GM04504 (cell line): ENCODE data around the gene CDC42SE1.

Experiments
- DNase-seq: peaks from one replicate; pipeline ENCODE4 v3.0.0-alpha.2; 2012; ENCODE audit warnings: low read depth

CDC42SE1 gene

DNA sequence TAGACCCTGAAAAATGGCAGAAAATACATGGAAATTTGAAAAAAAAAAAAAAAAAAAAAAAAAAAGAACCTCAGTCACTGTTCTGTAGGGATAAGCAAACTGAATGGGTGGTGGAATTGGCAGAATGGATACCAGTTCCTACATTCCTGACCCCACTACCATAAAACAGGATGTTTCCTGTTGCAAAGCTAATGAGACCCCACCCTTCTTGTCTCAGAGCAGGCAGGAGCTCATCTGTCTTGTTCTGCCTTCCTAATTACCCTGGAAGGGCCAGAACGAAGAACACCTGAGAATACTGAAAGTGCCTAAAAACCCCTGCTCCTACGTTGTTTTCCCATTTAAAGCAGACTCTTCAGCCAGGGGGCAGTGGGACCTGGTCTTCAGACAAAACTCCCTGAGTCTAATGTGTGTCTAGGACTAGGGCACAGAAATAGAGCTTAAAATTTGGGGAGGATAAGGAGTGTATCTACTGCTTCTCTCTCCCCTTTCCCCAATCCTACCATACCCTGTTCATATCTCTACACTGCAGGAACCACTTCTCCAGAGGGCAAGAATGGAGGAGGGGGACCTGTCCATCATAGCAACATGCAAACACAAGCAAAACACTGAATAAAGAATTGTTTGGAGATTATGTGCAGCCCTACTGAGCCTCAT is 7.9 kb downstream of the CDC42SE1 start:
- DNase-seq = no peak

DNA sequence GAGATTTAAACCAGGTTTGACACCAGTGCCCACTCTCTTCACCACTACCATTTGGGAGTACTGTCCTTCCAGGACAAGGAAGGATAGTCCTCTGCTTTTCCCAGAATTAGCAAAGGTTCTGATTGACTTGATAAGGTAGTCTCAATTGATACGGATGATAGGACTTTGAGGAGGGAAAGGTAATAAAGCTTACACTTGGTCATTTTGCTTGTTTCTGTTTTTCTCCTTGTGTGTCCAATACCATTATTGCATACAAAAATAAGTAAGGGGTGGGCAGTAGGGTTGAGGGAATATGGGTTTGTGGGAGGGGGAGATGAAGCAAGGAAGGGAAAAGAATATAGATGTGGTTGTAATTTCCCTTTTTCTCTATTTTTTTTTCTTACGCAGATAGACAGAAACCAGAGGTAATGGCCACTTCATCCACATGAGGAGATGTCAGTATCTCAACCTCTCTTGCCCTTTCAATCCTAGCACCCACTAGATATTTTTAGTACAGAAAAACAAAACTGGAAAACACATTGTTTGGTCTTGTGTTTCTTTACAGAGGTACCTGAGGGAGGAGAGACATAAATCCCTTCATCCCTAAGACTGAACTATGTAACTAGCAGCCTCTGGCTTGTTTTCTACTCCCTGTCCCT is 9.3 kb downstream of the CDC42SE1 start:
- DNase-seq = no peak

DNA sequence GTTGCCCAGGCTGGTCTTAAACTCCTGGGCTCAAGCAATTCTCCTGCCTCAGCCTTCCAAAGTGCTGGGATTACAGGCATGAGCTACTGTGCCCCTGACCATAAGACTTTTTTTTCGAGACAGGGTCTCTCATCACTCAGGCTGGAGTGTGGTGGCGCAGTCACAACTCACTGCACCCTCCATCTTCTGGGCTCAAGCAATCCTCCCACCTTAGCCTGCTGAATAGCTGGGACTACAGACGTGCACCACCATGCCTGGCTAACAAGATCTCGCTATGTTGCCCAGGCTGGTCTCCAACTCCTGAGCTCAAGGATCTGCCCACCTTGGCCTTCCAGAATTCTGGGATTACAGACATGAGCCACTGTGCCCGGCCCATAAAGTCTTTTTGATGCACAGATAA is 10.0 kb downstream of the CDC42SE1 start:
- DNase-seq = no peak

DNA sequence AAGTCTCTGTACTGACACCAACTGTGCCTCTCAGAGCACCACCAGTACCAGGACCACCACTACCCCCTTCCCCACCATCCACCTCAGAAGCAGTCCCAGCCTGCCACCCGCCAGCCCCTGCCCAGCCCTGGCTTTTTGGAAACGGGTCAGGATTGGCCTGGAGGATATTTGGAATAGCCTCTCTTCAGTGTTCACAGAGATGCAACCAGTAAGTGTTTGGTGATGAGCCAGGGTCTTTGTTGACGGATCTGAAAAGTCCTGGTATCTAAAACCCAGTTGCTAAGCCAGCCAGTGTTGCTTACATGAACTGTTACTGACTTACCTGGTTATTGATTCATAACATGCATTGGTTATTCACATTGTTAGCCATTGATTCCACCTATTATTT is 10.8 kb downstream of the CDC42SE1 start:
- no peak for DNase-seq

DNA sequence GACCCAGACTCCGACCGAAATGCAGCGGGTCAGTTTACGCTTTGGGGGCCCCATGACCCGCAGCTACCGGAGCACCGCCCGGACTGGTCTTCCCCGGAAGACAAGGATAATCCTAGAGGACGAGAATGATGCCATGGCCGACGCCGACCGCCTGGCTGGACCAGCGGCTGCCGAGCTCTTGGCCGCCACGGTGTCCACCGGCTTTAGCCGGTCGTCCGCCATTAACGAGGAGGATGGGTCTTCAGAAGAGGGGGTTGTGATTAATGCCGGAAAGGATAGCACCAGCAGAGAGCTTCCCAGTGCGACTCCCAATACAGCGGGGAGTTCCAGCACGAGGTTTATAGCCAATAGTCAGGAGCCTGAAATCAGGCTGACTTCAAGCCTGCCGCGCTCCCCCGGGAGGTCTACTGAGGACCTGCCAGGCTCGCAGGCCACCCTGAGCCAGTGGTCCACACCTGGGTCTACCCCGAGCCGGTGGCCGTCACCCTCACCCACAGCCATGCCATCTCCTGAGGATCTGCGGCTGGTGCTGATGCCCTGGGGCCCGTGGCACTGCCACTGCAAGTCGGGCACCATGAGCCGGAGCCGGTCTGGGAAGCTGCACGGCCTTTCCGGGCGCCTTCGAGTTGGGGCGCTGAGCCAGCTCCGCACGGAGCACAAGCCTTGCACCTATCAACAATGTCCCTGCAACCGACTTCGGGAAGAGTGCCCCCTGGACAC is 11.3 kb downstream of the CDC42SE1 start:
- peak; percentile 46 for DNase-seq

DNA sequence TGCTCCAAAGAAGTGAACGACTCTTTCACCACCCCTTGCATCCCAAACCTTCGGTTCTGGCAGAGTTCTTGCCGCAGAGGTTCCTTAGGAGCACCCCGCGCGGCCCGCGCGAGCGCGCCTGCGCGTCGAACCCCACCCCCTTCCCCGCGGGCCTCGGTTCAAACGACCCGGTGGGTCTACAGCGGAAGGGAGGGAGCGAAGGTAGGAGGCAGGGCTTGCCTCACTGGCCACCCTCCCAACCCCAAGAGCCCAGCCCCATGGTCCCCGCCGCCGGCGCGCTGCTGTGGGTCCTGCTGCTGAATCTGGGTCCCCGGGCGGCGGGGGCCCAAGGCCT is 11.9 kb downstream of the CDC42SE1 start, which contains the start of gene C1orf56:
TSS of gene C1orf56 (plus strand) at position 161 of the 334 bp plus-strand sequence. CDS start at position 258, 97 bp downstream.
- DNase-seq = no peak

DNA sequence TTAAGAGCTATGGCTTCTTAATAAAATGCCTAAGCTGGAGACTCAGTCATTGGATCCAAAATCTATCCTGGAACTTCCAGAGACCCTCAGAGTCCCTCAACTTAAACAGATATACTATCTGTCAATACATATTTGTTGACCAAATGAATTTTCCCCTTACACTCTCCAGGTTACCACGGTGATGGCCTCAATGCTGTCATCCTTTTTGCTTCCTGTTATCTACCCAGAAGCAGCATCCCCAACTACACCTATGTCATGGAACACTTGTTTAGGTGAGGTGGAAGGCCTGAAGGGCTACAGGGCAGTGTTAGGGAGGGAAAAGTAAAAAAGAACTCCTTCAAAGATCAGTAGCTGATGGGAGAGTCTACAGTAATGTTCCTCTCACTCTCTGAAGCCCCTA is 16.3 kb downstream of the CDC42SE1 start:
- DNase-seq = no peak

DNA sequence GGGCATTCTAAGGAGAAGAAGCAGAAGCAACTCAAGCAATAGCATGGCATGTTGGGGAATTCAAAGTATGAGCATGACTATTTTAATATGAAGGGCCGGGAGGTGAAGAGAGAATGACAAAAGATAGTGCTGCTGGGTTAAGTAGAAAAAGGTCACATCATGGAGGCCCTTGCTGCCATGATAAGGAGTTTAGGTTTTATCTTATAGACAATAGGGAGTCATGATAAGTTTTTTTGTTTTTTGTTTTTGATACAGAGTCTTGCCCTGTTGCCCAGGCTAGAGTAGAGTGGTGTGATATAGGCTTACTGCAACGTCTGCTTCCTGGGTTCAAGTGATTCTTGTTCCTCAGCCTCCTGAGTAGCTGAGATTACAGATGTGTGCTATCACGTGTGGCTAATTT is 19.9 kb downstream of the CDC42SE1 start:
- DNase-seq = no peak

DNA sequence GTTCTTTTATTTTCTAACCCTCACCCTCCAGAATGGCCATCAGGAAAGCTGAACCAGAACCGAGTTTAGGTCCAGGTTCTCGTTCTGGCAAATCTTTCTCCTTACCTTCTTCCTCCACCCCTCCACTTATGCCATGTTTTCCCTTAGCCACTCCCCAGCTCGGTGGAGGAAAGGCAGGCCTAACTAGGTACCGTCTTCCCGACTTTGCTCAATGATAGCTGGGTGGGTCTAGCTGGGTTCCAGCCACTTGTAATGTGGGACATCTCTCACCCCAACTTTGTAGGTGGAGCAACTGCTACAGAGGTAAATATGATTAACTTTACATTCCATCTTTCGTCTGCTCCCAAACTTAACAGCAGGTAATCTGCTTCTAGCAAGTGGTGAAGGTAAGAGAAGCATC is 22.4 kb downstream of the CDC42SE1 start:
- no peak for DNase-seq

DNA sequence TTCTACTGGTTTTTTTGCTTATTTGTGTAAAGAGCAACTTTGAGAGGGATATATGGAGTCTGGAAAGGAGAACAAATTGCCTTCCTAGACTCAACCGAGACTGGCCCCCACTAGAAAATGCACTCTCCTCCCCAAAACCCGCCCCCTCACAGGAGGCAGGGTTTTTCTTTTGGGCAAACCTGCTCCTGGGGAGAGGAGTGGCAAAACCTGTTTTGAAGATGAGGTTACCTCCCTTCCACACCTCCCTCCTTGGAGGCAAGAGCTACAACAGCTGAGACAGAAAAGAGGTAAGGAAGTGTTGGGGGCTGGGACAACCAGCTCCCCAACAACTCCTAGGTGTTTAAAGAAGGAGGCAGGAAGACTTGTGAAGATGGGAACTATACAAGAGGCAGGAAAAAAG is 23.1 kb downstream of the CDC42SE1 start, which contains the start of gene BNIPL:
TSS of gene BNIPL (plus strand) at position 231 of the 400 bp plus-strand sequence. CDS start at position 371, 140 bp downstream.
- no peak for DNase-seq

DNA sequence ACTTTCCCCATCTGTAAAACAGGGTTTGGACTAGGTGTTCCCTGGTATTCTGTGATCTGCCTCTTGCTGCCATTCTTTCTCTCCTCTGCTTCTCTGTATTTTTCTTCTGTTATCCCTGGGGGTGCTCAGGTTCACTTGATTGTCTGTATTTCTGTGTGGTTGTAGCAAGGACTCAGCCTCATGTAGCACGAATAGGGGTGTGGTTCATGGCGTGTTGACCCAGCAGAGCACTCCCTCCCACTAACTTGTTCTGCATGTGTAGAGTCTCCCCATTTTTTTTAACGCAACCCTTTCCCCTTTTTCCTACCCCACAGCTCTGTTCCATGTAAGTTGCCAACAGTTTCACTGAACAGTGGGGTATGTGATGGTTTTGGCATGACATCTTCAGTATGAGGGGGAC is 24.3 kb downstream of the CDC42SE1 start:
- DNase-seq = no peak

DNA sequence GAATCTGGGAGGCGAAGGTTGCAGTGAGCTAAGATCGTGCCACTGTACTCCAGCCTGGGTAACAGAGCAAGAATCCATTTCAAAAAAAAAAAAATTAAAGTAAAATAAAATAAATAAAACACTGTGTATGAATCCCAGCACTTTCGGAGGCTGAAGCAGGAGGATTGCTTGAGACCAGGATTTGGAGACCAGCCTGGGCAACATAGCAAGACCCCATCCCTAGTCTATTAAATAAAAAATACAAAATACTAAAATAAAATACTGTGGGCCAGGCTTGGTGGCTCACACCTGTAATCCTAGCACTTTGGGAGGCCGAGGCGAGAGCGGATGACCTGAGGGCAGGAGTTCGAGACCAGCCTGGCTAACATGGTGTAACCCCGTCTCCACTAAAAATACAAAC is 27.3 kb downstream of the CDC42SE1 start:
- DNase-seq = no peak

DNA sequence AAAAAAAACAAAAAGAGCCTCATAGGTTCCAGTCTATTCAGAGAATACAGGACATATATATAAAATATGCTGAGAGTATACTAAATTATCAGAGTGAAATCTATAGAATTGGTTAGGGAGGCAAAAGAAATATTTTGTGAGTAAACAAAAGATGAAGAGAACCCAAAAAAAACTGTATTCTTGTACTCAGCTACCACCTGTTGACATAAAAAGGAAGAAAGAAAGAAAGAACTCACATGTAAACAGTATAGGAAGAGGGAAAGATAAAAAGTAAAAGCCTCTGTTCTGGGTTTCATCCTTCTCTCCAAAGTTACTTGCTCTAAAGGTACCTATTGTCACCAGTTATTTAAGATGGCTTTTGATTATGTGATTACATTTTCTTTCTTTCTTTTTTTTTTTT is 33.0 kb downstream of the CDC42SE1 start:
- no peak for DNase-seq

DNA sequence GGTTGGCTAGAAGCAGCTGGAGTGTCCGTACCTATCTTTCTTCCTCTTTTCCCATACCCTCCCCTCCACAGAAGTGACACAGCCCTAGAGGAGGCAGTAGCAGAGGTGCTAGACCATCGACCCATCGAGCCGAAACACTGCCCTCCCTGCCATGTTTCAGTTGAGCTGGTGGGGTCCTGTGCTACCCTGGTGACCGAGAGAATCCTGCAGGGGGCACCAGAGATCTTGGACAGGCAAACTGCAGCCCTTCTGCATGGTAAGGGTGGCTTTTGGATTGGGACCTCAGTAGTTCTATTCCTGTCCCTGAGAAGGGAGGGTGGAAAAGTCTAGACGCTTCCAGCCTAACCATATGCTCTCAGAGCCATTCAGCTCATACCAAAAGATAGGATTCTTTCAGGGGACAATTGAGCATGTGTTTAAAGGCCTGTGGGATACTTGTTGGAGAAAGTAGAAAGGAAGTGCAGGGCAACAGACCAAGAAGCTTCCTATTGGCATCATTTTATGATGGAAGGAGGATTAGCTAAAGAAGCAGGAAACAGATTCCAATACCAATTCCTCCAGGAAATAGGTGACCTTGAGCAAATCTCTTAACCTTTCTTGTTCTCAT is 34.8 kb downstream of the CDC42SE1 start:
- peak; percentile 38 for DNase-seq

DNA sequence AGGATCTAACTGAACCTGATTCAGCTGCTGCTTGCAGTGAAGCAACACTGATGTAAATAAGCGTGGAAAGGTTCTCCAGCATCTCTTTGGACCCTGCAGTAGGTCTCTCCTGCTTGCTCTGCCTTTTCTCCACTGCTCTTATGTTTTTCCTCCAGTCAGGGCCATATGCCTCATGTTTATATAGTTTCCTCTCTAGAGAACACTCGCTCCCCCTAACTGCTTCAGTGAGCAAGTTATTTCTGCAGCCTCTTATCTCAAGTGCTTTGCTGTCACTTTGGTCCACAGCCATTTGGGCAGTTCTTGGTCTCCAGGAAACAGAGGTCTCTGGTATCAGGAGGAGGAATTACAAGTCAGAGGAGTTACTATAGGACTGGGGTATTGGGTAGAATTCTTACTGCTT is 45.9 kb downstream of the CDC42SE1 start:
- no peak for DNase-seq

DNA sequence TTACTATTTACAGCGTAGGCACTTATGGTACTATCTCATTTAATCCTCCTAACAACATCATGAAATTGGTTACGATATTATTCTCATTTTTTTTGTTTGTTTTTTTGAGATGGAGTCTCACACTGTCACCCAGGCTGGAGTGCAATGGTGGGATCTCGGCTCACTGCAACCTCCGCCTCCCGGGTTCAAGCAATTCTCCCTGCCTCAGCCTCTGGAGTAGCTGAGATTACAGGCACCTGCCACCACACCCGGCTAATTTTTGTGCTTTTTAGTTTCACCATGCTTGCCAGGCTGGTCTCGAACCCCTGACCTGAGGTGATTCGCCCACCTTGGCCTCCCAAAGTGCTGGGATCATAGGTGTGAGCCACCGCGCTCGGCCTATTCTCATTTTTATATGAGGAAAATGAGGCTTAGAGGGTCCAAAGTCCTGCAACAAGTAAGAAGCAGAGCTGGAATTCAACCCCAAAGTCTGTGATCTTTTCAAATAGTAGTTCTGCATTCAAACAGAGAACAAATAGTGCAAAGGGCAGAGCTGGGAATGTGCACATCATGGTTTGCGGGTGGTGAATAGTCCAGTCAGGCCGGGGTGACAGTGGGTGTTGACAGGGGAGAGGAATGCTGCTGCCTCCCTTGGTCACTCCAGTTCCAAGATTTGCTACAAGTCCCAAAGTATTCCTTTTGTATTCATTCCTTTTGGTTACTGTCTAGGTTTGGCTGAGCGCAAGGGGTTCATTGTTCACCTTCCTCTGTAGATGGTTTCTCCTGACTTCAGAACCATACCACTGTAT is 46.5 kb downstream of the CDC42SE1 start:
- no peak for DNase-seq

DNA sequence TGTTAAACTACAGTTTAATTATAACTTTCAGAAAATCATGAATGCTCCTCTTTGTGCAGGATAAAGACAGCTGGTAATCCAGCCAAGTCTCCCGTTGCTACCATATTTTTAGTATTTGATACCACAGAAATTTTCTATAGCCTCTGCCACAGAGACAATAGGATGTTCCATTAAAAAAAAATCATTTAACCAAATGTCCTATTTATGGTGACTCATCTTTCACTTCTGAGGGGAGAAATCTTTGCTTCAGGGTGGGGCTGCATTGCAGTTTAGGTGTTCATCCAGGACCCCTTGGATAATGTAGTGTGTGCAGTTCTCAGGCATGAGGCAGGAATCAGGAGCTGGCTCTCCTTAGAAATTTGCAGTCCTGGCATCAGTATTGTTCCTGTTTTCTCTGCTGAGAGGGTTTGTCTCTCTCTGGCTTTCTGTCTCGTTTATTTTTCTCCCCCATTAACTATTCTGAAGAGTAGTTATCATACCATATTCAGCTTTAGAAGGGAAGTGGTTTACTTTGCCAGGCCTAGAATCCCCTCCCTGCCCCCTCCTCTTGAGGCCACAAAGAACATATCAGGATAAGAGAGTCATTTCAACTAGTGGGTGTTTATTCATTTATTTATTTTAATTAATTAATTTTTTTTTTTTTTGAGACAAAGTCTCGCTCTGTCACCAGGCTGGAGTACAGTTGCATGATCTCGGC is 48.1 kb downstream of the CDC42SE1 start:
- DNase-seq = no peak

DNA sequence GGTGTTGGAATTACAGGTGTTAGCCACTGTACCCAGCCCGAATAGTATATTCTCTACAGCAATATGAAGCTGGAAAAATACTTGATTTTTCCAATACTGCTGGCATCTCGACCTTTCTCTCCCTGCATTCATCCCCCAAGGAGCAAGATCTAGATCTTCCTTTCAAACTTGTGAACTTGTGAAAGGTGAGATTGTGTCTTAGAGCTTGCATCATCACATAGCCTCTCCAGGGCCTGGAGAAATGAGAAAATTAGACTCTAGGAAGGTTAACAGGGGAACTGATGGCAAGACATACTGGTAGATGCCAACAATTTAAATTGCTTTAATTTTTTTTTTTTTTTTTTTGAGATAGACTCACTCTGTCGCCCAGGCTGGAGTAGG is 49.1 kb downstream of the CDC42SE1 start:
- DNase-seq = no peak

DNA sequence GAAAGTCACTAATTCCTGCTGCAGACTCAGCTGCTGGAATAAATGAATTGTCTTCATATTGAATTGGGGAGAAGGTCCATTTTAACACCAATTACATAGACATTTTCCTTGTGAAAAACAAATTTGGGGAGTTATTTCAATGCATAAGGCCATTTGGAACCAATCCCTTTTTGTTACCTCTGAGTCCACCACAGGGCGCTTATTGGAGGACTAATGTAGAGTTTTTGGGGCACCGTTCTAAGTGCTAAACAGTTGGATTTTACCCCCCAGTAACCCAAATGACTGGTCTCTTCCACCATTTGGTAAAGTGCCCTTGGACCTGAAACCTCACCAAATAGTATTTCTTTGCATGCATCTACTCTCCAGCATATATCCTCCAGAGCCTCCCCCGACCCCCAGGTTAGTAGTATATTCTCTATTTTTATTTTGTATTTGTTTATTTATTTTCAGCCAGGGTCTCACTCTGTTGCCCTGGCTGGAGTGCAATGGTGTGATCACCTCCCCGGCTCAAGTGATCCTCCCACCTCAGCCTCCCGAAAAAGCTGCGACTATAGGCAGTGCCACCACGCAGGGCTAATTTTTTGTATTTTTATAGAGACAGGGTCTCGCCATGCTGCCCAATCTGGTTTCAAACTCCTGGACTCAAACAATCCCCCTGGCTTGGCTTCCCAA is 49.6 kb downstream of the CDC42SE1 start:
- no peak for DNase-seq

DNA sequence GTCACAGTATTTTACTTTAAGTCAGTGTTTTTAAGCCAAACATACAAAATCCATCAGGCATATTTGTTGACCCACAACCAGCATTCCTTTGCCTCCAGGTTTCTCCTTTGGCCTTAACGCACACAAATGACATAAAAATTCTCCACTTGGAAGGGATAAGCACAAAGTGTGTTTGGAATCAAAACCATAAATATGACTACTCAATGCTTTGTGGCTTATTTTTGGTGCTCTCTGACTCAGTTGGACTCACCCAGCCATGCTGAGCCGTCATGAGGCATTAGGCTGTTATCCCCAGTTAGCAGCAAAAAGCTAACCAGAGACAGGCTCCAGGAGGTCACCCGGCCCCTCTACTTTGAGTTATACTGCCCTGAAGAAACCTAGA is 50.2 kb downstream of the CDC42SE1 start:
- DNase-seq = peak; percentile 17
